Stimulated activated CD8-positive, alpha-beta memory T cell treated with anti-CD3 and anti-CD28 coated beads, Interleukin-15, amount 100 ng/mL, for 1 hour (primary cell): Measurements from ENCODE around the gene RHCG.

ENCODE experiments used
- DNase-seq: peaks from one replicate; pipeline ENCODE4 v3.0.0-alpha.2; 2020; ENCODE audit warnings: low read depth

RHCG gene

GRCh38 chr15:89496155-89497098 is at the start of gene RHCG:
RHCG (minus strand) TSS chr15:89496583; CDS start chr15:89496544, 39 bp downstream.
- no peak for DNase-seq

- DNase-seq = no peak
These were observed 47.0 kb upstream of the RHCG start for GRCh38 chr15:89543389-89543788.

DNA sequence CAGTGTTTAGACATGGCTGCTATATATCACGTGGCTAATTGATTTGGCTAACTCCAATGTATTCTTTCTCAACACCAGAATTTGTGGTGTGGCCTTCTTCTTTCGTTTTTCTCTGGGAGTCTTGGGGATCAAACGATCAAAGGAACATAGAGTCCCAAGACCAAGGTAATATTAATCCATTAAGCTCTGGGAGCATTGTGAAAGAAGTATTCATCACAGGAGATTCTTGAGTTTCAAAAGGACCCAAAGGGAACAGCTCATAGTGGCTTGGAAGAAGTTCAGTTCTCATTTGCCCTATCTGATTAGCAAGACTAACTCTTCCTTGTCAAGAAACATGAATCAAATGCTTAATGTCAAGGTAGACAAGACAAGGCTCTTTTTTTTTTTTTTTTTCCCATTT is 46.0 kb upstream of the RHCG start:
- no peak for DNase-seq

DNA sequence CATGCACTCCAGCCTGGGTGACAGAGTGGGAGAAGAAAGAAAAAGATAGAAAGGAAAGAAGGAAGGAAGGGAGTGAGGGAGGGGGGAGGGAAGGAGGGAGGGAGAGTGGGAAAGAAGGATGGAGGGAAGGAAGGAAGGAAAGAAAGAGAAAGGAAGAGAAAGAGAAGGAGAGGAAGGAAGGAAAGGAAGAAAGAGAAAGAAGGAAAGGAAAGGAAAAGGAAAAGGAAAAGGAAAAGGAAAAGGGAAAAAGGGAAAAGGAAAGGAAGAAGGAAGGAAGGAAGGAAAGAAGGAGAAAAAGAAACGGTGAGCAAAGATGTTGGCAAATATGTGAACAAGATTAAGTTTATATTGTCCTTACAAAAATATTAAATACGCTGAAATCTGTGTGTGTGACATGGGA is 42.6 kb upstream of the RHCG start:
- DNase-seq = no peak

DNA sequence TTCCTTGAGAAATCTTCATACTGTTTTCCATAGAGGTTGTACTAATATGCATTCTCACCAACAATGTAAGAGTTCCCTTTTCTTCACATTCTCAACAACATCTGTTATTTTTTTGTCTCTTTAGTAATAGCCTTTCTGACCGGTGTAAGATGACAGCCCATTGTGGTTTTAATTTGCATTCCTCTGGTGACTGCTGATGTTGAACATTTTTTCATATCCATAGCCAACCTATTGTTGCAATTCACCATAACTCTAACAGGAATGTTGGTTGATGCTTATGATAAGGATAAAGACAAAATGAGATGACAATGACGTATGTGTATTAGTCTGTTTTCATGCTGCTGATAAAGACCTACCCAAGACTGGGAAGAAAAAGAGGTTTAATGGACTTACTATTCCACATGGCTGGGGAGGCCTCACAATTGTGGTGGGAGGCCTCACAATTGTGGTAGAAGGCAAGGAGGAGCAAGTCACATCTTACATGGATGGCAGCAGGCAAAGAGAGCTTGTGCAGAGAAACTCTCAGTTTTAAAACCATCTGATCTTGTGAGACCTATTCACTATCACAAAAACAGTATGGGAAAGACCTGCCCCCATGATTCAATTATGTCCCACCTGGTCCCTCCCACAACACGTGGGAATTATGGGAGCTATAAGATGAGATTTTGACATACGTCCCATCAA is 37.6 kb upstream of the RHCG start:
- DNase-seq = no peak

DNA sequence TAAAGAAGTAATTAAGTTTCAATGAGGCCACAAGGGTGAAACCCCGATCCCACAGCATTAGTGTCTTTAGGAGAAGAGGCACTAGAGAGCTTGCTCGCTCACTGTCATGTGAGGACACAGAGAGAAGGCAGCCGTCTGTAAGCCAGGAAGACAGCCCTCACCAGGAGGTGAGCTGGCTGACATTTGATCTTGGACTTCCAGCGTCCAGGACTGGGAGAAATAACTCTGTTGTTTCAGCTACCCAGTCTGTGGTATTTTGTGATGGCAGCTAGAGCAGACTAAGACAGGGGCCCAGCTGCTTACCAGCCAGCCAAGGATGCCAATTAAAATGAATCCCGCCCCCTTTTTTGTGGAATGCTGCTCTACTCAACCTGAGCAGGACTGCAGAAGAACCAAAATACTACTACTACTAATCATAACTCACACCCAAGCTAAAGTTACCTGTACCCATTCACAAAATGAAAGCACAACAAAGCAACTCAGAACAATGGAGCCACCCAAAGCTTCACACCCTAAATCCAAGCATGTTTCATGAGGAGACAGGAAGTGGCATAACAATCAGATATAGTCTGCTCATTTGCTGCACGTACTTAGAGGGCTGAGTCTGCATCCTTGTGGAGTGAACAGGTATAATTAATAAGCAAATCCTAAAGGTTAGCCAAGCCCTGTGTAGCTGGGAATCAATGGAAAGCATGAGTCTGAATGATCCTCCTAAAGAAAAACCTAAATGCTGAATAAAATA is 35.6 kb upstream of the RHCG start:
- DNase-seq = no peak

DNA sequence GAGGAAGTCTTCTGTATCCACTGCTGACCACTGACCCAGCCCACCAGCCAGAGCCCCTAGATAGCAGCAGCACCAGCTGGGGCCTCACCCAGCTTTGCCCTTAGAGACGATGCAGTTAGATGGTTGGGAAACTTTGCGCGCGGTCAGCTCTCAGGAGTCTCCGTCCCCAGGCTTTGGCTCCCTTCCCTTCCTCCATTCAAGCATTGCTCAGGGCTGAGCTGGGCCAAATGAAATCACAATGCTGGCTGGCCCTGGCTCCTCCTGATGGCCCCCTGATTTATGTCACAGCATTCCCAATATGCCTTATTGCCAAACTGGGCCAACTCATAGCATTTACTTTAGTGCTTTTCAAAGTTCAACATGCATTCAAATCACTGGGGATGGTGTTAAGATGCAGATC is 34.6 kb upstream of the RHCG start:
- no peak for DNase-seq

GRCh38 chr15:89528757-89529352 is 32.5 kb upstream of the RHCG start:
- DNase-seq = no peak

GRCh38 chr15:89526601-89527441 is 30.4 kb upstream of the RHCG start:
- no peak for DNase-seq

DNA sequence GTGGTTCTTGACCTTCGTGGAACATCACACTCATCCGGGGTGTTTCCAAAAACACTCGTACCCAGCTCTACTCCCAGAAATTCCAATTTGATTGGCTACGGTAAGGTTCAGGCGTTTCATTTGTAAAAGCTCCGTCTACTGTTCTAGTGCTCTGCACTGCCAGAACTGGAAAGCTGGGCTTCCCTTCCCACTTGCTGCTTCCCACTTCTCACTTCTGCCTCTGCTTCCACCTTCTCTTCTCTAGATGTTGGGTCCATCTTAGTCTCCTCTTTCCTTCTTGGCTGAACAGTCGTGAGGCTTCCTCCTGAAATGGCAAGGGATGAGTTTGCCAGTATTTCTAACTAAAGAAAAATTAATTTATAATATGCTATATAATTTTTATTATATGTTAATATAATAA is 29.8 kb upstream of the RHCG start:
- no peak for DNase-seq

- no peak for DNase-seq
These were observed 27.8 kb upstream of the RHCG start for GRCh38 chr15:89524184-89524583.

GRCh38 chr15:89523101-89523500 is 26.7 kb upstream of the RHCG start:
- no peak for DNase-seq

- no peak for DNase-seq
These were observed 25.2 kb upstream of the RHCG start for GRCh38 chr15:89521605-89522004.

DNA sequence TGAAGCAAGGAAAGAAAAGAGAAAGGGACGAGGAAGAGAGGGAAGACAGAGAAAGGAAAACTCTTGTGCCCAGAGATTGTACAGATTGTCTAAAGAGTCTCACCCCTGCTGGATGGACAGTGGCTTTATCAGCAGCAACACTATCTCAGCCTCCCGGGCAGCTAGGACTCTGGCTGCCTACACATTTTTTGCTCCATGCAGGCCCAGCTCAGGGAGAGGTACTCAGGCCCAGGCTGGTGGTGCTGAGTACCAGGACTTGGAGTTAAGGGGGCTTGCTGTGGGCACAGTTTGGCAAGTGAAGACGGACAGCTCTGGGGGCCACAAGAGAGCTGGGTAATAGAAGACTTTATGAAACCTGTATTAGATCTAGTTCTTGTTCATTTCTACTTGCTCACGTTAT is 19.1 kb upstream of the RHCG start:
- DNase-seq = no peak

GRCh38 chr15:89514596-89515406 is 18.4 kb upstream of the RHCG start:
- no peak for DNase-seq

DNA sequence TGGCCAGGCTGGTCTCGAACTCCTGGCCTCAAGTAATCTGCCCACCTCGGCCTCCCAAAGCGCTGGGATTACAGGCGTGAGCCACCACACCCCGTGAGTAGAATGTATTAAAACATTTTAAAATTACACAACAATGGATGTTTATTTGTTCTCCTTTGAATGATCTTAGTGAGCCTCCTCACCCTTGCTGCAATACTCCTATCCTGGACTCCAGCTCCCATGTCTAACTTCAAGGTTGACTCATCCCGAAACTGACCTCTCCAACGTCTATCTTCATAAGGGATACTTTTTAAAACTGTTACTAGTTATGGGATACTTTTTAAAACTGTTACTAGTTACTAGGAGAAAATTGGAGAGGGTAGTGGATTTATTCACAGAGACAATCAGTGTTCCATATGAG is 17.8 kb upstream of the RHCG start:
- DNase-seq = no peak

DNA sequence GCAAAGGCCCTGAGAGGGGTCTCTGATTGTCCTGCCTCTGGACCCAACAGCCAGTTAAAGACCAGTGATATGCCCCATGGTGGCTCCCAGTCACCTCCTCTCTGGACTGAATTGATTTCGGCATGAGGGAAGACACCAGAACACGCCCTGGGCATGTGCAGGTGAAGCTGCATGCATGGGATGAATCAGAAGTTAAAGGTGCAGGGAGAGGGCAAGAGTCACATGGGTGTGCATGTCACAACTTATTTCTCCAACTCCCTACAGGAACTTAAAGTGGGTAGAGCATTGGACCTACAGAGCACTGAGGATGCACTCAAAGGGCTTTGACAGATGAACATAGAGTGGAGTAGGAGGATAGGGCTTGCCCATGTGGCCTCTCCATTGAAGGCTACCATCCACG is 16.9 kb upstream of the RHCG start:
- DNase-seq = no peak

DNA sequence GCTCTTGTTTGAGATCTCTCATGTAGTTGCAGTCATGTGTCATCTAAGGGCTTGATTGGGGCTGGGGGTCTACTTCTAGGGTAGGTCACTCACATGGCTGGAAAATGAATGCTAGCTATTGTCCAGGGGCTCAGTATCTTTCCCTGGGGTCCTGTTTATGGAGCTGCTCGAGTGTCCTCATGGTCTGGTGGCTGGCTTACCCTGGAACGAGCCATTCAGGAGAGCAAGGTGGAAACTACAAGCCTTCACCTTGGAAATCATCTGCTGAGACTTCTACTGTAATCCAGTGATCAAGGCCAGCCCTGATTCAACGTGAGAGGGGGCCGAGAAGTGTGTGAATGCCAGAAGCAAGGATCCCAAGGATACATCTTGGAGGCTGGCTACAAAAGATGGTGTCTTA is 16.2 kb upstream of the RHCG start:
- DNase-seq = no peak

- no peak for DNase-seq
These were observed 9.8 kb upstream of the RHCG start for GRCh38 chr15:89506026-89506686.

GRCh38 chr15:89504166-89504565 is 7.8 kb upstream of the RHCG start:
- DNase-seq = no peak
